HG03095 (cell line): Measurements from ENCODE around the gene RGS11.
"Not testable (repeated sequence)": the region's sequence is repeated elsewhere in the genome, so short reads cannot be mapped to it uniquely, and the experiment has no call there.

Source experiments
- ATAC-seq: cut with Tn5 transposase; IDR thresholded peaks from one replicate; pipeline ENCODE4 v1.9.1; 2021; ENCODE audit warnings: moderate library complexity; ENCODE audit not compliant: unreplicated experiment

RGS11 gene

GRCh38 chr16:280991-281659 is 5.4 kb upstream of the RGS11 start:
- ATAC-seq = no peak

- no peak for ATAC-seq
Observed at GRCh38 chr16:280552-280951, 4.8 kb upstream of the RGS11 start, which contains the start of gene ARHGDIG. Gene ARHGDIG (plus strand): TSS chr16:280591. CDS start chr16:280681, 90 bp downstream.

GRCh38 chr16:280005-280460 is 4.3 kb upstream of the RGS11 start:
- ATAC-seq = no peak

- no peak for ATAC-seq
Observed at GRCh38 chr16:279531-279930, 3.8 kb upstream of the RGS11 start.

- no peak for ATAC-seq
Observed at GRCh38 chr16:278863-279366, 3.2 kb upstream of the RGS11 start.

- ATAC-seq = no peak
Observed at GRCh38 chr16:276426-277077, 808 bp upstream of the RGS11 start.

- ATAC-seq = no peak
Observed at GRCh38 chr16:275041-275641, 603 bp downstream of the RGS11 start.

- ATAC-seq = no peak
Observed at GRCh38 chr16:273547-274421, 2.0 kb downstream of the RGS11 start.

- no peak for ATAC-seq
Observed at GRCh38 chr16:272633-273546, 2.9 kb downstream of the RGS11 start.

GRCh38 chr16:270381-271255 is 5.1 kb downstream of the RGS11 start:
- ATAC-seq = no peak

- ATAC-seq = no peak
Observed at GRCh38 chr16:269061-269796, 6.5 kb downstream of the RGS11 start.

- ATAC-seq = no peak
Observed at GRCh38 chr16:268141-269053, 7.3 kb downstream of the RGS11 start.

GRCh38 chr16:267562-267961 is 8.2 kb downstream of the RGS11 start:
- not testable (repeated sequence) for ATAC-seq

- no peak for ATAC-seq
Observed at GRCh38 chr16:266258-267164, 9.2 kb downstream of the RGS11 start.

- ATAC-seq = no peak
Observed at GRCh38 chr16:265711-266110, 10.0 kb downstream of the RGS11 start.

GRCh38 chr16:265002-265529 is 10.7 kb downstream of the RGS11 start:
- no peak for ATAC-seq
